ENCODE measurements around the gene ZNF845.

ZNF845 gene

GRCh38 chr19:53374743-53375142 is 41.2 kb downstream of the ZNF845 start:
- no peaks in the 10 kb centered on the region for H3K27me3 ChIP-seq (replicated peaks in 2 of 5; ENCODE audit: control insufficient read depth in 4 of 5, insufficient read depth in 5 of 5, low read length in 4 of 5)
- WGBS (ENCODE audit: insufficient coverage), result 100% methylated on average over 1 of the region's 1 CpG
- ChIA-PET POLR2A (no interaction called here), CTCF (no interaction called here)
- H3K36me3 ChIP-seq (ENCODE audit: control insufficient read depth in 4 of 4, insufficient read depth in 4 of 4, low read length in 3 of 4), result peaks cover 7 to 66% (median 54%) of the 10 kb centered on the region in 4 experiments
- H3K9me3 ChIP-seq (ENCODE audit: control extremely low read depth in 1 of 5, control insufficient read depth in 4 of 5, insufficient read depth in 2 of 5, low read depth in 1 of 5, low read length in 4 of 5), result peaks cover 3 to 36% (median 17%) of the 10 kb centered on the region in 5 experiments
- no peak overlapping the region for H3K27ac ChIP-seq (ENCODE audit: insufficient read depth in 1 of 2, low read depth in 1 of 2, low read length in 2 of 2, poor library complexity in 1 of 2, severe bottlenecking in 2 of 2)
- H3K4me1 ChIP-seq (ENCODE audit: control extremely low read depth in 1 of 4, control insufficient read depth in 4 of 4, insufficient read depth in 4 of 4, low read length in 3 of 4), result no peaks in the 10 kb centered on the region
- DNase-seq, result no peak
- no peak overlapping the region for H3K4me3 ChIP-seq (ENCODE audit: control insufficient read depth in 1 of 7, extremely low read depth in 1 of 7, insufficient read depth in 4 of 7, low read depth in 2 of 7, low read length in 6 of 7)

- Histone ChIP-seq H3K27ac (ENCODE audit: insufficient read depth in 1 of 2, low read depth in 1 of 2, low read length in 2 of 2, poor library complexity in 1 of 2, severe bottlenecking in 2 of 2) (no peak overlapping the region), H3K4me1 (ENCODE audit: control extremely low read depth in 1 of 4, control insufficient read depth in 4 of 4, insufficient read depth in 4 of 4, low read length in 3 of 4) (no peaks in the 10 kb centered on the region), H3K9me3 (ENCODE audit: control extremely low read depth in 1 of 5, control insufficient read depth in 4 of 5, insufficient read depth in 2 of 5, low read depth in 1 of 5, low read length in 4 of 5) (peaks cover 19 to 79% (median 48%) of the 10 kb centered on the region in 5 experiments), H3K27me3 (replicated peaks in 2 of 5; ENCODE audit: control insufficient read depth in 4 of 5, insufficient read depth in 5 of 5, low read length in 4 of 5) (no peaks in the 10 kb centered on the region), H3K36me3 (ENCODE audit: control insufficient read depth in 4 of 4, insufficient read depth in 4 of 4, low read length in 3 of 4) (peaks cover 19 to 79% (median 39%) of the 10 kb centered on the region in 4 experiments), H3K4me3 (ENCODE audit: control insufficient read depth in 1 of 7, extremely low read depth in 1 of 7, insufficient read depth in 4 of 7, low read depth in 2 of 7, low read length in 6 of 7) (no peak overlapping the region)
- ChIA-PET POLR2A (no interaction called here), CTCF (no interaction called here)
- DNase-seq, result no peak
- no CpG with 5 or more reads among the region's 3 CpGs for WGBS (ENCODE audit: insufficient coverage)
These were observed 47.8 kb downstream of the ZNF845 start for GRCh38 chr19:53381376-53381775.

- CTCF ChIA-PET, result no interaction called here
- Histone ChIP-seq H3K4me3 (ENCODE audit: control insufficient read depth in 1 of 7, extremely low read depth in 1 of 7, insufficient read depth in 4 of 7, low read depth in 2 of 7, low read length in 6 of 7) (no peak overlapping the region), H3K27ac (ENCODE audit: insufficient read depth in 1 of 2, low read depth in 1 of 2, low read length in 2 of 2, poor library complexity in 1 of 2, severe bottlenecking in 2 of 2) (no peak overlapping the region), H3K9me3 (ENCODE audit: control extremely low read depth in 1 of 5, control insufficient read depth in 4 of 5, insufficient read depth in 2 of 5, low read depth in 1 of 5, low read length in 4 of 5) (peaks cover 10 to 51% (median 23%) of the 10 kb centered on the region in 5 experiments), H3K4me1 (ENCODE audit: control extremely low read depth in 1 of 4, control insufficient read depth in 4 of 4, insufficient read depth in 4 of 4, low read length in 3 of 4) (no peaks in the 10 kb centered on the region), H3K27me3 (replicated peaks in 2 of 5; ENCODE audit: control insufficient read depth in 4 of 5, insufficient read depth in 5 of 5, low read length in 4 of 5) (no peaks in the 10 kb centered on the region), H3K36me3 (ENCODE audit: control insufficient read depth in 4 of 4, insufficient read depth in 4 of 4, low read length in 3 of 4) (peaks cover 0 to 25% (median 5%) of the 10 kb centered on the region in 4 experiments)
- POLR2A ChIA-PET, result no interaction called here
- DNase-seq, result no peak
- WGBS (ENCODE audit: insufficient coverage), result no CpG with 5 or more reads among the region's 3 CpGs
These were observed 54.6 kb downstream of the ZNF845 start for GRCh38 chr19:53388168-53388567.

- Histone ChIP-seq H3K36me3 (ENCODE audit: control insufficient read depth in 4 of 4, insufficient read depth in 4 of 4, low read length in 3 of 4) (peaks cover 0 to 18% (median 3%) of the 10 kb centered on the region in 4 experiments), H3K4me1 (ENCODE audit: control extremely low read depth in 1 of 4, control insufficient read depth in 4 of 4, insufficient read depth in 4 of 4, low read length in 3 of 4) (no peaks in the 10 kb centered on the region), H3K9me3 (ENCODE audit: control extremely low read depth in 1 of 5, control insufficient read depth in 4 of 5, insufficient read depth in 2 of 5, low read depth in 1 of 5, low read length in 4 of 5) (peaks cover 5 to 44% (median 21%) of the 10 kb centered on the region in 5 experiments), H3K4me3 (ENCODE audit: control insufficient read depth in 1 of 7, extremely low read depth in 1 of 7, insufficient read depth in 4 of 7, low read depth in 2 of 7, low read length in 6 of 7) (no peak overlapping the region), H3K27ac (ENCODE audit: insufficient read depth in 1 of 2, low read depth in 1 of 2, low read length in 2 of 2, poor library complexity in 1 of 2, severe bottlenecking in 2 of 2) (no peak overlapping the region), H3K27me3 (replicated peaks in 2 of 5; ENCODE audit: control insufficient read depth in 4 of 5, insufficient read depth in 5 of 5, low read length in 4 of 5) (no peaks in the 10 kb centered on the region)
- DNase-seq, result no peak
- ChIA-PET CTCF (no interaction called here), POLR2A (no interaction called here)
- WGBS (ENCODE audit: insufficient coverage), result 100% methylated on average over 5 of the region's 5 CpGs
These were observed 55.4 kb downstream of the ZNF845 start for GRCh38 chr19:53388904-53389303.

- DNase-seq, result no peak
- Histone ChIP-seq H3K4me1 (ENCODE audit: control extremely low read depth in 1 of 4, control insufficient read depth in 4 of 4, insufficient read depth in 4 of 4, low read length in 3 of 4) (peaks cover 0 to 4% (median 3%) of the 10 kb centered on the region in 4 experiments), H3K27ac (ENCODE audit: insufficient read depth in 1 of 2, low read depth in 1 of 2, low read length in 2 of 2, poor library complexity in 1 of 2, severe bottlenecking in 2 of 2) (no peak overlapping the region), H3K4me3 (ENCODE audit: control insufficient read depth in 1 of 7, extremely low read depth in 1 of 7, insufficient read depth in 4 of 7, low read depth in 2 of 7, low read length in 6 of 7) (no peak overlapping the region), H3K27me3 (replicated peaks in 2 of 5; ENCODE audit: control insufficient read depth in 4 of 5, insufficient read depth in 5 of 5, low read length in 4 of 5) (no peaks in the 10 kb centered on the region), H3K9me3 (ENCODE audit: control extremely low read depth in 1 of 5, control insufficient read depth in 4 of 5, insufficient read depth in 2 of 5, low read depth in 1 of 5, low read length in 4 of 5) (peaks cover 5 to 42% (median 21%) of the 10 kb centered on the region in 5 experiments), H3K36me3 (ENCODE audit: control insufficient read depth in 4 of 4, insufficient read depth in 4 of 4, low read length in 3 of 4) (peaks cover 0 to 18% (median 3%) of the 10 kb centered on the region in 4 experiments)
- ChIA-PET POLR2A (no interaction called here), CTCF (no interaction called here)
- 90% methylated on average over 8 of the region's 8 CpGs for WGBS (ENCODE audit: insufficient coverage)
These were observed 56.0 kb downstream of the ZNF845 start for GRCh38 chr19:53389571-53389970.

GRCh38 chr19:53389978-53390377 is 56.4 kb downstream of the ZNF845 start:
- H3K9me3 ChIP-seq (ENCODE audit: control extremely low read depth in 1 of 5, control insufficient read depth in 4 of 5, insufficient read depth in 2 of 5, low read depth in 1 of 5, low read length in 4 of 5), result peaks cover 1 to 39% (median 21%) of the 10 kb centered on the region in 5 experiments
- H3K36me3 ChIP-seq (ENCODE audit: control insufficient read depth in 4 of 4, insufficient read depth in 4 of 4, low read length in 3 of 4), result peaks cover 0 to 14% (median 3%) of the 10 kb centered on the region in 4 experiments
- WGBS (ENCODE audit: insufficient coverage), result 42% methylated on average over 7 of the region's 22 CpGs
- ChIA-PET POLR2A (no interaction called here), CTCF (no interaction called here)
- peaks cover 0 to 6% (median 5%) of the 10 kb centered on the region in 4 experiments for H3K4me1 ChIP-seq (ENCODE audit: control extremely low read depth in 1 of 4, control insufficient read depth in 4 of 4, insufficient read depth in 4 of 4, low read length in 3 of 4)
- no peak overlapping the region for H3K27ac ChIP-seq (ENCODE audit: insufficient read depth in 1 of 2, low read depth in 1 of 2, low read length in 2 of 2, poor library complexity in 1 of 2, severe bottlenecking in 2 of 2)
- no peak for DNase-seq
- H3K4me3 ChIP-seq (ENCODE audit: control insufficient read depth in 1 of 7, extremely low read depth in 1 of 7, insufficient read depth in 4 of 7, low read depth in 2 of 7, low read length in 6 of 7), result no peak overlapping the region
- H3K27me3 ChIP-seq (replicated peaks in 2 of 5; ENCODE audit: control insufficient read depth in 4 of 5, insufficient read depth in 5 of 5, low read length in 4 of 5), result no peaks in the 10 kb centered on the region

GRCh38 chr19:53394522-53394973 is 61.0 kb downstream of the ZNF845 start:
- Histone ChIP-seq H3K4me3 (ENCODE audit: control insufficient read depth in 1 of 7, extremely low read depth in 1 of 7, insufficient read depth in 4 of 7, low read depth in 2 of 7, low read length in 6 of 7) (peak overlapping the region in 6 of 7 experiments; percentile 57 to 93 (median 87)), H3K27ac (ENCODE audit: insufficient read depth in 1 of 2, low read depth in 1 of 2, low read length in 2 of 2, poor library complexity in 1 of 2, severe bottlenecking in 2 of 2) (peak overlapping the region in 1 of 2 experiments; percentile 87), H3K4me1 (ENCODE audit: control extremely low read depth in 1 of 4, control insufficient read depth in 4 of 4, insufficient read depth in 4 of 4, low read length in 3 of 4) (peaks cover 0 to 19% (median 14%) of the 10 kb centered on the region in 4 experiments), H3K9me3 (ENCODE audit: control extremely low read depth in 1 of 5, control insufficient read depth in 4 of 5, insufficient read depth in 2 of 5, low read depth in 1 of 5, low read length in 4 of 5) (peaks cover 0 to 20% (median 9%) of the 10 kb centered on the region in 5 experiments), H3K36me3 (ENCODE audit: control insufficient read depth in 4 of 4, insufficient read depth in 4 of 4, low read length in 3 of 4) (peaks cover 2 to 16% (median 7%) of the 10 kb centered on the region in 4 experiments), H3K27me3 (replicated peaks in 2 of 5; ENCODE audit: control insufficient read depth in 4 of 5, insufficient read depth in 5 of 5, low read length in 4 of 5) (no peaks in the 10 kb centered on the region)
- CTCF ChIA-PET, result no interaction called here
- POLR2A ChIA-PET, result no interaction called here
- peak in 2 of 3 donors; percentile 24 to 30 for DNase-seq
- WGBS (ENCODE audit: insufficient coverage), result 16% methylated on average over 13 of the region's 18 CpGs
